Endothelial cell (in vitro differentiated cells): Measurements from ENCODE around the gene ORM2. TPM values are rescaled to one million over a fixed set of nuclear protein-coding genes. Genes with fewer than 3 reads are reported as not detected.

Experiments
- DNase-seq: peaks from one replicate; pipeline ENCODE4 v3.0.0; 2021; ENCODE audit warnings: low spot score
- H3K27ac Mint-ChIP-seq: one replicate; pipeline ENCODE4 v1.8.0; 2021; ENCODE audit warnings: mixed read lengths, inconsistent platforms; ENCODE audit not compliant: unreplicated experiment
- H3K27me3 Mint-ChIP-seq: one replicate; pipeline ENCODE4 v1.8.0; 2021; ENCODE audit warnings: mild to moderate bottlenecking, moderate library complexity, mixed read lengths, inconsistent platforms; ENCODE audit not compliant: unreplicated experiment
- H3K36me3 Mint-ChIP-seq: one replicate; pipeline ENCODE4 v1.8.0; 2021; ENCODE audit warnings: mild to moderate bottlenecking, low read depth, mixed read lengths, inconsistent platforms; ENCODE audit not compliant: unreplicated experiment
- H3K4me1 Mint-ChIP-seq: one replicate; pipeline ENCODE4 v1.8.0; 2021; ENCODE audit warnings: mild to moderate bottlenecking, mixed read lengths, inconsistent platforms; ENCODE audit not compliant: unreplicated experiment
- H3K4me3 Mint-ChIP-seq: one replicate; pipeline ENCODE4 v1.8.0; 2021; ENCODE audit warnings: mild to moderate bottlenecking, mixed read lengths, inconsistent platforms; ENCODE audit not compliant: unreplicated experiment
- H3K9me3 Mint-ChIP-seq: one replicate; pipeline ENCODE4 v1.8.0; 2021; ENCODE audit warnings: mixed read lengths, inconsistent platforms; ENCODE audit not compliant: unreplicated experiment
- CTCF ChIP-seq: fragments of 200-600 bp; sonication (generic); IDR thresholded peaks from one replicate; pipeline ENCODE4 v1.5.0; 2021; ENCODE audit warnings: antibody characterized with exemption; ENCODE audit not compliant: unreplicated experiment
- total RNA-seq: library from RNA; stranded (reverse); fragmentation: NEBNext Ultra II Directional; extraction: Animal tissue kit (Norgen Biotek cat#: 25700); gene quantifications from one replicate; pipeline ENCODE4 v1.2.1, GENCODE V29; 2021; ENCODE audit not compliant: unreplicated experiment

The ORM2 gene
- total RNA-seq, 1 donor from 2014 or later: not detected

GRCh38 chr9:114282926-114283325, 46.7 kb upstream of the ORM2 start:
- Mint-ChIP-seq H3K27ac (no peak overlapping the region), H3K36me3 (peaks cover 26% of the 10 kb centered on the region)

GRCh38 chr9:114283551-114284111, 46.0 kb upstream of the ORM2 start:
- Mint-ChIP-seq H3K4me3 (no peak overlapping the region), H3K4me1 (peaks cover 20% of the 10 kb centered on the region), H3K27ac (no peak overlapping the region), H3K27me3 (peaks cover 5% of the 10 kb centered on the region), H3K36me3 (peaks cover 19% of the 10 kb centered on the region), H3K9me3 (no peaks in the 10 kb centered on the region)
- no peak for TF ChIP-seq CTCF
- no peak for DNase-seq

More at GRCh38 chr9:114282926-114283325, 46.7 kb upstream of the ORM2 start:
- Mint-ChIP-seq H3K9me3 (no peaks in the 10 kb centered on the region), H3K4me3 (peak overlapping the region; percentile 60), H3K27me3 (peaks cover 9% of the 10 kb centered on the region), H3K4me1 (peaks cover 17% of the 10 kb centered on the region)
- no peak for TF ChIP-seq CTCF
- no peak for DNase-seq

- Mint-ChIP-seq H3K36me3 (peaks cover 15% of the 10 kb centered on the region), H3K27ac (no peak overlapping the region), H3K27me3 (peaks cover 5% of the 10 kb centered on the region), H3K9me3 (no peaks in the 10 kb centered on the region), H3K4me3 (peak overlapping the region; percentile 73), H3K4me1 (peaks cover 20% of the 10 kb centered on the region)
- no peak for TF ChIP-seq CTCF
- DNase-seq: no peak
Measured at GRCh38 chr9:114284316-114285060, 45.2 kb upstream of the ORM2 start.

- Mint-ChIP-seq H3K4me1 (peaks cover 20% of the 10 kb centered on the region), H3K36me3 (peaks cover 15% of the 10 kb centered on the region), H3K27ac (no peak overlapping the region), H3K27me3 (peaks cover 5% of the 10 kb centered on the region), H3K4me3 (peak overlapping the region; percentile 73), H3K9me3 (no peaks in the 10 kb centered on the region)
- DNase-seq: no peak
- no peak for TF ChIP-seq CTCF
Measured at GRCh38 chr9:114285166-114285867, 44.4 kb upstream of the ORM2 start.
